Urothelium cell line (cell line): ENCODE results near the gene AKR1C1.
"Not testable (repeated sequence)": the region's sequence is repeated elsewhere in the genome, so short reads cannot be mapped to it uniquely, and the experiment has no call there.

Source experiments
- DNase-seq: peaks from one replicate; pipeline ENCODE4 v3.0.0; 2011; ENCODE audit warnings: low spot score, mixed read lengths
- FAIRE-seq: peaks from 2 replicates; lab custom pipeline; 2011; peaks lifted over from hg19 to GRCh38; lab: Jason Lieb, UNC

The AKR1C1 gene

DNA sequence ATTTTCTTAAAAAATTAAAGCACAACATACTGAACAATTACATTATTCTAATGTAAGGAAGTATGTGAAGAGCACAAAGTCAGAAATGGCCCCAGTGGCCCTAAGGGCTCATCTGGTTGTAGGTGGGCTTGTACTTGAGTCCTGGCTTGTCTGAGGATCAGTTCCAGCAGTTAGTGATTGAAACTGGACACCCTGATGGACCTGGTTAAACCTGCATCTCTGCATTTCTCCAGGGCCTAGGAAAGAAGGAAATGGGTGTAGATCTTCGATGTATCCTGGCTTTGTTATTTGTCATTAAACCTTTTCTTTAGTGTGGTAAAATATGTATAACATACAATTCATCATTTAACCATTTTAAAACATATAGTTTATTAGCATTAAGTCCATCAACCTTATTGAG lies 50.2 kb downstream of the AKR1C1 start:
- no peak for DNase-seq
- no peak for FAIRE-seq

DNA sequence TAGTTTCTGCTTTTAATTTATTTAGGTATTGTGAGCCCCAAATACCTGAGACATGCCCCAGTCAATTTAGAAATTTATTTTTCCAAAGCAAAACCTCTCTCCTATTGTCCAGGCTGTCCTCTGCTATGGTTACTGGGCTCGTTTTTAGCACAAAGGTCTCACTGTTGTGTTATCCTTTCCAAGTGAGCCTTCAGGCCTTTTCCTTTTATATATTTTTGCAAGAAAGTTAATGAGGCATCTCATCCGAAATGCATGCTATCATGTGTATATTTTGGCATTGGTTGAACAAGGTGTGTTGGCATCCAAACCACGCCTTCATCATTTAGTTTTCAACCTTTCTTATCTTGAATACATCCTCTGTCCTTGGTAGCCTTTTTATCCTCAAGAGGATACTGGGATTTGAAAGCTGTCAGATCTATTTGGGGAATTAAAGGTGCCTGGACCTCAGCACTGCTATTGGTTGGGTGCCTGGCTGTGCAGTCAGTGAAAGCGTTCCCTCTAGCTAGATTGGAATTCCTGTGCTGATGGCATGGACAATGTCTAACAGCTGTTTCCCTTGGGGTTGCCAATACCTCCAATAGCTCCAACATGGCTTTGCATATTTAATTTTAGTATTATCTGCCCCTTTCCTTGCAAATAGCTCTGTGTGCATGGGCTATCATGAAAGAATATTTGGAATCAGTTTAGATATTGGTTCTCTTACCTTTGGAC lies 51.1 kb downstream of the AKR1C1 start:
- not testable (repeated sequence) for DNase-seq, FAIRE-seq

DNA sequence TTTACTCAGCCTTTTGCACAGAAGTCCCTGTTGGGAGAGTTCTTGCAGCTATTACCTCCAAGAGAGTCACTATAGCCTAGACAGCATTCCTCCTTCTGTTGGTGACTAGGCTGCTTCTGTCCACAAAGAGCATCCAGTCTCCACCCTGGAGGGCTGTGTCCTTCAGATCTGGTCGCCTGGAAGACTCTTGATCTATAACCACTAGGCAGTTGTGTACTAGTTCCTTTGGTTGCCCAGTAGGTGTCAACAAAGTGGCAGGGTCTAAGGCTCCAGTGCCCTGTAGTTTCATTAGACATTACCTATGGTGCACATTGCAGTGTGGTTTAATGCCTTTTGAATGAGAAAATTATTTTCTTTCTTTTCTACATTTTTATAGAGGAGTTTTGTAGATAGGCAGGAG lies 51.7 kb downstream of the AKR1C1 start:
- DNase-seq (no peak), FAIRE-seq (no peak)

DNA sequence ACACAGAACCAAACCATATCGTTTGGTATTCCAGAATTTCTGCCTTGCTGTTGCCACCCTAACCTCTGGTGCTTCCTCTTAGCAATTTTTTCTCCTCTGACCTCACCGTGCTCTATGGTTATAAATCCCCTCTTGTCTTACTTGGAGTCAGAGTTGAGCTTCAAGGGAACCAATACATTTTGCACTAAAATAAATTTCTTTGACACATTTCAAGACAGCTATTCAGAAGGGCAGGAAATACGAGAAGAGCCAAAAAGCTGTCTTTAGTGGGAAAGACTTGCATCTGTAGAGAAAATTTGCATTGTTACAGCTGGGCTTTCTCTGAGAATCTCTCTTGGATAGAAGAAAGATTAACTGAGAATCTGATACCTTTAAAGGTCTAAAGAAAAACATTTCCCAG lies 54.9 kb downstream of the AKR1C1 start:
- no peak for DNase-seq
- FAIRE-seq: no peak

DNA sequence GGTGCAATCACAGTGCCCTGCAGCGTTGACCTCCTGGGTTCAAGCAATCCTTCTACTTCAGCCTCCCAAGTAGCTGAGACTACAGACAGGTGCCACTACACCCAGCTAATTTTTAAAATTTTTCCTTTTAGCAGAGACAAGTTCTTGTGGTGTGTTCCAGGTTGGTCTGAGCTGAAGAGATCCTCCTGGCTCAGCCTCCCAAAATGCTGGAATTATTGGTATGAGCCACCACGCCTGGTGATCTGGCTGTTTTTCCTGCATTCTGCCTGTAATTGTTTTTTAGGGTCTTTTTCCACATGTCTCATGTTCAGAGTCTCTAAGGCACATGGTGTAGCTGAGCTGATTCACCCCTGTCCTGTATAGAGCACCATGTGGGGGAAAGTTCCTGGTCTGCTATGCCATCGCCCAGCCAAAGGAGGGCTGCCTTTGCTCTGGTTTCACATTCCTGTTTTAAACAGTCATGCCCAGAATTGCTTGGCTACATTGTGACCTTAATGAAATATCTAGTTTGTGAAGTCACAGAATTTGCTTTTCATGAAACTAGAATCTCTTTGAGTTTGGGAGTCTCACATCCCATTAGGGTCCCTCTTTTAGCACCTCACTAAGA lies 55.6 kb downstream of the AKR1C1 start:
- not testable (repeated sequence) for DNase-seq, FAIRE-seq

DNA sequence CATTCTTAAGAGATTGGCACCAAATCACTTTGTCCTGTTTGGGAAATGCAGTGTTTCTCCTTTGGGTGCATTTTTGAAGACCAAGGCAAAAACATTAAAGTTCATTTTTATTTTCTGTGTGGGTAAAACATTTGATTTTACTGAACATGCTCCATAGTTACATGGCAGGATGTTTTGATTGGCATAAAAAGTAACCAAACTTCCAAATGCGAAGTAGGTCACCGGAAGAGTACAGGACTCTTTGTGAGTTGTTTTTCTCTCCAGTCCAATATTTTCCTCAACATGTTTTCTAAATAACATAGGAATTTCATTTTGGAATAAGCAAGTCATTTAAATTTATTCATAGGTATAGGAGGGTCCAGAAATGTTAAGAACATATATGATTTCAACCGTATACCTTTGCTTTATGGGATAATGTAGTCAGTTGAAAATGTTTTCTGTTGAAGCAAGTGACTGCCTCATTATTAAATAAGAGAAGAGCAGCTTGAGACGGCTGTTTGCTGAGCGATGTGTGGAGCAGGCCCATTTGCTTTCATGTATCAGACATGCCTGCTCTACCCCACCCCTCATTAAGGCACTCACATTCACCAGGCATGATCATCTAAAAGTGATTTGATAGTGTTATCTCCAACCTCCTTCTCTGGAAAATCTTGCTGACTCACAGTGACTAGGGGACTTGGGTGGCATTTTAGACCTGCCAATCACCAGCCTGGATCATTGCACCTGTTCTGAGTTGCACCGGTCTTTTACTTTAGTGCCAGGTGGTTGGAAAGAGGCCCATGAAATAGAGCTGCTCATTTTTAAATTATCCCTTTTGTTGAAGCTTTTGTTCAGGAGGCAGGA lies 56.8 kb downstream of the AKR1C1 start:
- FAIRE-seq, DNase-seq: not testable (repeated sequence)

DNA sequence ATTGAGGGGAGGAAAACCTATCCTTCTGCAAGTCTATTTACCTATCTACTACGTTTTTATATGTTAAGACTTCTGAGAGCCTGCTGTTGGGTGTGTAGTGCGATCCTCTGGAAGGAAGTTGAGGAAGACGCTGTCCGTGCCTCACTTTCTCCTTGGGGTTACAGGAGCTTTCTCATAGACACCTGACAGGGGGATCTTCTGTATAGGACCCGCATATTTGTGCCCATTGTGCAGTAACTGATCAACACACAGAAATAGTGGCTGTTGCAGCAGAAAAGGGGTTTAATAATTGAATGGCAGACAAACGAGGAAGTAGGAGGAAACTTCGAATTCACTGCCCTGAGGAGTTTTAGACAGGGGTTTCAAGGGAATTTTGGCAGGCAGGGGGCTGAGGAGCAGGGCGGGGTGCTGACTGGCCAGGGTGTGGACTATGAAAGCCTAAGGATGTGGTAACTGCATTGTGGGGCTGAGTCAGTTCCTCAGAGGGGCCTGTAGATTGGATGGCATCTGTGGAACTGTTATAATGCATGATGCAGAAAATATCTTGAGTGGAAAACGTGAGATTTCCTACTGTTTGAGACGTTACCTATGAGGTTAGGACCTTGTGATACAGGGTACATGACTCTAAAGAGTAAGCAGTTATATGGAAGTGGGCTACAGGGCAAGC lies 58.5 kb downstream of the AKR1C1 start:
- not testable (repeated sequence) for DNase-seq, FAIRE-seq

DNA sequence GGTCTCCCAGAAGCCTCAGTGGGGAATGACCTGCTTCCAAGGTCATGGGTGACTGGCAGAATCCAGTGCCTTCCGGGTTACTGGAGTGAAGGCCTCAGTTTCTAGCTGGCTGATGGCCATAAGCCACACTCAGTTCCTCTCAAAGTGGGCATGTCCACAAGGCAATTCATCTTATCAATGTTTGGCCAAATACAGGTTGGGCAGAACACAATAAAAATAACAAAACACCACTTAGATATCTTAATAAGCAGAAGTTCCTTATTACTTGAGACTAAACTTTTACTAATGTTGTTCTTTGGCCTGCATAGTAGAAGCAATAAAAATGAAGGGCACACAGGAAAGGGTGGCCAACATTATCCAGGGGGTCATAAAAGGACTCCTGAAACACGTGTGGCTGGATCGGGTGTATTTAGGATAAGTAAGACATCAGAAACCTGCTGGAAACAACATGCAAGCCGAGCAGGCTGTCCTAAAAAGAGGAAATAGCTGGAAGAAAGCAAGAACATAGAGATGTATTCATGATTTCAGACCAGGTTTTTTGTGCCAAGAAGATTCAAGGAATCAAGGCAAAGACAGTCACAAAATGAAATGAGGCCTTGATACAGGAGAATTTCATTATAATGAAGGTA lies 60.1 kb downstream of the AKR1C1 start:
- DNase-seq (no peak), FAIRE-seq (no peak)

DNA sequence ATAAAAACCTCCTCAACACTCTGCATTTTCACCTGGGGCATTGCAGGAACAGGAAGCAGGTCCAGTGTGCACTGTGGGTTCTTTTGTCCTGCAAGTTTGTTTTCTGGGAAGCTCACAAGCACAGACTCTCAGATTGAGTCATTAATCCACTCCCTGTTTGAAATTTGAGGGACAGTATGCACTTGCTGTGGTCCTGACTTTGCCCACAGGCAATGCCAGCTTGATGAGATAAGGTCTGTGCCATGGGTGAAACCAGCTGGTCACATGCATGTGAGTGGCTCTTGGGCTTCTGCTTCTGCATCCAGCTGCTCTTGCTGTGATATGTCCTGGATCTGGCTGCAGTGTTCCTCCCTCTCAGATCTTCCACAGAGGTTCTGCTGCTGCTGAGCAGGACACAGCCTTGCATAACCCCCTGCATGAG lies 62.3 kb downstream of the AKR1C1 start:
- DNase-seq, FAIRE-seq: not testable (repeated sequence)

DNA sequence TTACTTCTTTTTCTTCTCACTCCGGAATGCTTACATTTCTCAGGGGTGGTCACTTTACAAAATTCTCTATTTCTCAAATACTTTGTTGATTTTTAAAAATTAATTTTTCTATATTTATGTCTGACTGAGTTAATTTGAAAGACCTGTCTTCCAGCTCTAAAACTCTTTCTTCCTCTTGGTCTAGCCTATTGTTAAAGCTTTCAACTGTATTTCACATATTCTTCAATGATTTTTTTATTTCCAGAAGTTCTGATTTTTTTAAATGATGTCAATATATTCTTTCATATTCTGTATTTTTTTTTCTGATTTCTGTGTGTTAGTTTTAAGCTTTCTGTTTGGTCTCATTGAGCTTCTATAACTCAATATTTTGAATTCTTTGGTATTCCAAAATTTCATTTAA lies 67.8 kb downstream of the AKR1C1 start:
- DNase-seq: no peak
- FAIRE-seq: no peak

DNA sequence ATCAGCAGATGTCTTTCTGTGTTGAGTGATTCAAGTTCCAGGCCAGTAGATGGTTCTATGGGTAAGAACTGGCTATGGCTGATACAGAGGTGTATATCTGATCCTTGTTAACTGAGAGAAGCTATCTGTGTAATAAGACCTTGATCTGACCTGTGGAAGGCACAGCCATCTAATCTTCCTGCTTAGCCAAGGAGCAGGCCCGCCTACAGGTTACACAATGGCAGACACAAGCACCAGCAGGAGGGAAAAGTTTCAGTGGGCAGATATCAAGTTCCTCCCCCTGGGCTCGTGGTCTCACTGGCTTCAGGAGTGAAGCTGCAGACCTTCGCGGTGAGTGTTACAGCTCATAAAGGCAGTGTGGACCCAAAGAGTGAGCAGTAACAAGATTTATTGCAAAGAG lies 68.4 kb downstream of the AKR1C1 start:
- FAIRE-seq, DNase-seq: not testable (repeated sequence)

DNA sequence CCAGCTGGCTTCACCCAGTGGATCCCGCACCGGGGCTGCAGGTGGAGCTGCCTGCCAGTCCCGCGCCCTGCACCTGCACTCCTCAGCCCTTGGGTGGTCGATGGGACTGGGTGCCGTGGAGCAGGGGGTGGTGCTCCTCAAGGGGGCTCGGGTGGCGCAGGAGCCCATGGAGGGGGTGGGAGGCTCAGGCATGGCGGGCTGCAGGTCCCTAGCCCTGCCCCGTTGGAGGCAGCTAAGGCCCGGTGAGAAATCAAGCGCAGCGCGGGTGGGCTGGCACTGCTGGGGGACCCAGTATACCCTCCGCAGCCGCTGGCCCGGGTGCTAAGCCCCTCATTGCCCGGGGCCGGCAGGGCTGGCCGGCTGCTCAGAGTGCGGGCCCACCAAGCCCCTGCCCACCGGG lies 69.2 kb downstream of the AKR1C1 start:
- FAIRE-seq, DNase-seq: not testable (repeated sequence)
